IPS-NIHi11 (cell line): ENCODE data around the gene BANP.
"Not testable (repeated sequence)": the region's sequence is repeated elsewhere in the genome, so short reads cannot be mapped to it uniquely, and the experiment has no call there.

Experiments
- DNase-seq: peaks from one replicate; pipeline ENCODE4 v3.0.0; 2012; ENCODE audit warnings: mixed read lengths, low spot score

The BANP gene

DNA sequence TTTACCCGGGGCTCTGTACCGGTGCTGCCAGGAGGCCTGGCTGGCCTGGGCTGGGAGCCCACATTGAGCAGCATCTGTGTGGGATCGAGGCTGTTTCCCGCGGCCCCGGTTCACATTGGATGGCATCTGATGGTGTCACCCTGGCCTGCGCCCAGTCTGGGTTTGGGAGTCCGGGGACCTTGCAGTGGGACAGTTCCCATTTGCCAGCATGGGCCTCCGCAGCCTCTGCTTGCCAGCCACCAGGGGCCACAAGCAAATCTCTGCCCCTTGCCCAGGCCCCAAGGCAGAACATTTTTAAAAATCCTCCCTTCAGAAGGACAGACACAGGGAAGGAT, 64.5 kb downstream of the BANP start:
- no peak for DNase-seq

DNA sequence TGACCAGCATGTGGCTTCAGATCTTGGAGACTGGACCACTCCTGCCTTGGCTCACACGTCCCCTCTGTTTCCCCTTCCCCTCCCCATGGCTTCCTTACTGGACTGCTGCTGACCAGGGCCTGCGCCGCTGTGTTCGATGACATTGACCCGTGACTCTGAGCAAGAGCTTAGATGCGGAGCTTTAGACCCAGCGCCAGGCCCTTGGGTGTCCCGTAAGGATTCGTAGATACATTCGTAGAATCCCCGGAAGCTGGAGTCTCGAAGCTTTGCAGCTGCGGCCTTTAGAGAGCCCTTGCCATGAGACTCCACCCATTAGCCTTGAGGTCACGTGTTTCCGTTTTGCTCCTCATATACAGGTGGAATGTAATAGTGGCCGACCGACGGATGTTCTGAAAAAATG, 65.2 kb downstream of the BANP start:
- not testable (repeated sequence) for DNase-seq

DNA sequence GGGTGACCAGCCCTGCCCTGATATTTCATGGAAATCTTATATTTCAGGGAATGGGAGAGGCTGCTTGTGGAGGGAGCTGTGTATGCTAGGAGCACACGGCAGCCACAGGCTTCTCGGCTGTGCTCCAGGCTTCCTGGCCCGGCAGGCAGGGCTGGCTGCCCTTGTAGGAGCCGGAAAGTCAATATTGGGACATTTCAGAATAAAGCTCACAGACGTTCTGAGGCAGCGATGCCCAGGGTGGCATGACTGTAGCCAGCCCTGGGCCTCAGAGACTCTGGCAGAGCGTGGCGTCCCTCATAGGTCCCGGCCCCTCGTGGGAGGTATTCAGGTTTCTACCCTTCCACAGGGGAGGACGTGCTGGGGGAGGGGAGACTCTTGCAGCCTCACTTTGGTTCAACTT, 65.7 kb downstream of the BANP start:
- DNase-seq: no peak

DNA sequence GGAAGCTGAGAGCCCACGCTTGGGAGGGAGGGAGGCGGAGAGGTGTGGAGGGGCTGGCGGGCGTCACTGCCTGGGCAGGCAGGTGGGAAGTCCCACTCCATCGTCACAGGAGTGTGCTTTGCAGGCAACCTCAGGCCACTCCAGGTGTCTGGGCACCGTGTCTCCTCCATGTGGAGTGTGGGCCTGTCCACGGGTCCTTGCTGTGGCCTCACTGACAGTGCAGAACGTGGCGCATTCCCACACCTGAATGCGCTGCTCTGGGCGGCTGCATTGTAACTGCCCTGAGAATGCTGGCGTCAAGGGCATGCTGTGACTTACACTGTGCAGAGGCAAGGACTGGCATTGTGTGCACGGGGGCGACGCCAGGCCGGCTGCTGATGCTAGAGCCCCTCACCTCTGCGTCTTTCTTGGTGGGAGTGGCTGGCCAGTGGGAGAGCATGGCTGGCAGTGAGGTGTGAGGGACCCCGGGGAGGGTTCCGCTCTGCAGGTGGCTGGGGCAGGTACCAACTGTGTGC, 66.4 kb downstream of the BANP start:
- no peak for DNase-seq

DNA sequence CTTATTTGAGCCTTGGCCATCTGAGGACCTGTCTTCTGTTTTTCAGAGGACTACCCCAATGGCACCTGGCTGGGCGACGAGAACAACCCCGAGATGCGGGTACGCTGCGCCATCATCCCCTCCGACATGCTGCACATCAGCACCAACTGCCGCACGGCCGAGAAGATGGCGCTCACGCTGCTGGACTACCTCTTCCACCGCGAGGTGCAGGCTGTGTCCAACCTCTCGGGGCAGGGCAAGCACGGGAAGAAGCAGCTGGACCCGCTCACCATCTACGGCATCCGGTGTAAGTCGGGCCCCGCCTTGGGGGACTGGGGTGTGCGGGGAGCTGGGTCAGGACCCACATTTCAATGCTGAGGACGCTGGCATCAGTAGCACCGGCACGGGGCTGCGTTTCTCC, 67.1 kb downstream of the BANP start:
- DNase-seq: not testable (repeated sequence)

DNA sequence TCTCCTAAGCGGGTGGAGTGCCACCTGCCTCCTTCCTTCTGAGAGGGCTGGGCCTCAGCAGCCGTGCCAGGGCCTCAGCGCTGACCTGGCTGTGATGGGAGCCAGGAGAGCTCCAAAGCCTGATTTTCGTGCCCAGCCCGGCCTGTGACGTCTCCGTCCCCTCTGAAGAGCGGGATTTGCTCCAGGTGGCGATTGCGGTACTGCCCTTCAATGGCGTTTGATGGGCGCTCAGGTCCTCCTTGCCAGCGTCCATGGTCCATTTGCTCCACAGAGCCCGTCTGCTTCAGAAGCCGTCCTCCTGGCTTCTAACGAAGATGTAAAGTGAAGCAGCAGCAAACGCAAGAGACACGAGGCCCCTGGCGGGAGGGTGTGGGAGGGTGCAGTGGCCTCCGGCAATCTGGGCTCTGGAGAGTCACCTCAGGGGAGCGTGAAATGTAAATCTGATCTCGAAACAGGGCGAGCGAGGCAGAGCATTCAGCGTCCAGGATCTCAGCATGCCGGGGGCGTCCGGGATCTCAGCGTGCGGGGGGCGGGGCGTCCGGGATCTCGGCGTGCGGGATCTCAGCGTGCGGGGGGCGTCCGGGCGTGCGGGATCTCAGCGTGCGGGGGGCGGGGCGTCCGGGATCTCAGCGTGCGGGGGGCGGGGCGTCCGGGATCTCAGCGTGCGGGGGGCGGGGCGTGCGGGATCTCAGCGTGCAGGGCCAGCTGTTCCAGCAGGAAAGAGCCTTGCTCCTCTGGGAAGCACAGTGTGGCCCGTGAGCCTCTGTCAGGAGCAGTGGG, 68.0 kb downstream of the BANP start:
- DNase-seq: peak; percentile 68

DNA sequence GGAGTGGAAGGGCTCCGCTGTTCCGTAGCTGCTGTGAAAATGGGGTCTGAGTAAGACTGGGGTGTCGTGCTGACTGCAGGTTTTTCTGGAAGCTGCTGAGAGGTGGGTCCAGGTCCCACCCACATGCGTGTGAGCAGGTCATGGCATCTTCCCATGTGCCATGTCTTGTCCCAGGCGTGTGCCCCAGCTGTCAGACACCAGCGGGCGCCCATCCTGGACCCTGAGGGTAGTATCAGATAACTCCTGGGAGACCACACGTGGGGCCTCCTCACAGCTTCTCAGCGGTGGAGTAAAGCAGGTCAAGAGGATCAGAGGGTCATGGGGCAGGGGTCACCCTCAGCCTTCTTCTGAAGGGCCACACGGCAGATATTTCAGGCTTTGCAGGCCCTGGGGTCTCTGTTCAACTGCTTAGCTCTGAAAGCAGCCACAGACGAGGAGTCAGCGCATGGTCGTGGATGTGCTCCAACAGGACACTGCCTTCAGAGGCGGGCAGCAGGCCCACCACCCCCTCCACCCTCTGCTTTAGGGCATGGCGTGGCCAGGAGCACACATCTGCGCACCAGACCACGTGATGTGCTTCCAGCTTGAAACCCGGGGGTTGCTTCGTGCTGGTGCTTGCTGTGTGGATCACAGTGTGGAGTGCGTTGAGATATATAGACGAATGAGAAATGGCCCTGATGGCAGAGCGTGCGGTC, 68.7 kb downstream of the BANP start:
- no peak for DNase-seq

DNA sequence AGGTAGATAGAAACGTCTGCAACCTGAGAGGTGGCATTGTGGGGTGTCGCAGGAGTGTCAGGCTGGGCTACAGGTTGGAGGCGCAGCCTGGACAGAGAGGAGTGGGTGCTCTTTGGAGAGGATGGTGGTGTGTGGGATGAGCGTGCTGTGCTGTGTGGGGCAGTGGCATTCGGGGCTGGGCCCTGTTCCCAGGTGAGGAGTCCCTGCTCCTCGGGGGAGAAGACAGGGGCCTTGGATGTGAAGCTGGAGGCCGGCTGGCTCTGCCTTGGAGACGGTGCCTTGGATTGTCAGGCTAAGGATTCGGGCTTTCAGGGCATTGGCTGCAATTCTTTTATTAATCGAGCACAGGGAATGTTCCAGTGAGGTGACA, 69.3 kb downstream of the BANP start:
- no peak for DNase-seq

DNA sequence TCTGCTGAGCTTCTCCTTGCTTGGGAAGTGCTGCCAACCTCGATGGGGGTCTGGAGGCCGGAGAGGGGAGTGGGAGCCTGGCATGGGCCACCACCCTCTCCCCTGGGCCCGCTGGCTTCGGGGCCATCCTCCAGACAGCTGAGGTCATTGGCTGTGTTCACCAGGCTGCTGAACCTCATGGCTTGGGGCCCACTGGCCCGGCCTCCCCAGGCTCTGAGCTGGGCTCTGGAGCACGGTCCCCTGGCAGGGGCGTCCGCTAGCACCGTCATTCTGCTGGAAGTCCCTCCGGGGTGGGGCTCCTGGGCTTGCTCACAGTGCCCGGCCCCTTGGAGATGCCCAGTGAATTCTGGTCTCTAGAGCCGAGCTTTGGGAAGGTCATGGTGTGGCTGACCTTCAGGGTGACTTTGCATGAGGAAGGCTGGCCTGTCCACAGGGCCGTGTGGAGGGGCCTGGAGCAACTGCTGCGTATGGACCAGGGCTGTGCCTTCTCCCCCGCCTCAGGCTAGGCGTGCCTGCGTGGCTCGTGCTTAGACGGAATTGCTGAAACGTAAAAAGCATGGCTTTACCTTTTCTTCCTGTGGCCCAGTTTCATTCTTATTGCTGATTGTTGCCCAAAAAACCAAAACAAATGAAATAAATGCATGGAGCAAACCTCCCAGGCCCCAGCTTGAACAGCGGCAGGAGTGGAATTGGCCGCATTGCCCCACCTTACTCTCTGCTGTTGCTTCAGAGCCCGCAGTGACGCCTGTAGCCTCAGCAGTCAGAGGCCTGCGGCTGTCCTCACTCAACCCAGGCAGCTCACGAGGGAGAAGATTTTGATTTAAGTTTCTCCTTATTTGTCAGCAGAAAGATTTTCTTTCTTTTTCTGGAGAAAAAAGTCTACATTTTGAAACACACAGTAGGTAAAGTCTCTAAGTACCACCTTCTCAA, 70.1 kb downstream of the BANP start:
- not testable (repeated sequence) for DNase-seq

DNA sequence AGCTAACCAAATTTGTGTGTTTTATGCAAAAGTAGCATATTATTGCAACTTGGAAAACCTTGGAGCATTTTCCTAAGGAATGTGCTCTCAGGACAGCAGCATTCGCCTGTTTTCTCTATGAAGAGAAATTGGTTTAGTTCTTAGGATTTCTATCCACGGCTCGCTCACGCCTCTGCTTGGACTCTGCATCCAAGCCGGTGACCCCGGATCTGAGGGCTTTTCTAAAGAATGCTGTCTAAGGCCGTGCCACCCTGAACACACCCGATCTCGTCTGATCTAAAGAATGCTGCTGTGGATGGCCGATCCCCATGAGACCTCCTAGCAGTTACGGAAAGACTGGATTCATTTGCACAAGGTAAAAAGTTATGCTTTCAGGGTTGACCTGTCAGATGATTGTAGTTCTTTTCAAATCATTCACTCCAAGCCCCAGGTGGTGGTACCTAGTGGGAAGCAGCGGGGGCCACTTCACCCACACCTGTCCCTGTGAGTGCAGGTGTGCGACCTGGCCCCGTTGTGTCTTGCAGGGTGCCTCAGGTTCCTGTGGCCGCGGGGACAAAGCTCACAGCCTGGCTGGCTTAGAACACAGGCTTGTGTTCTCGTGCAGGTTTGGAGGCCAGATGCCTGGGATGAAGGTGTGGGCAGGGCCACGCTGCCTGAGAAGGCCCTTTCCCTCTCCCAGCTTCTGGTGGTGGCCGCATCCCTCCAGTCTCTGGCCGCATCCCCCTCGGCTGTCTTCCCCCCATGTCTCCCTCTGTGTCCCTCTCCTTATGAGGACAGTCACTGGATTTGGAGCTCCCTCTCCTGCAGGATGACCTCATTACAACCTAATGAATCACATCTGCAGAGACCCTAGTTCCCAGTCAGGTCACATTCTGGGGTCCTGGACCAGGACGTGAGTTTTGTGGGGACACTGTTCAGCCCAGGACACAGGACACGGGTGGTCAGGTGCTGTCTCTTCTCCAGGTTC, 71.1 kb downstream of the BANP start:
- DNase-seq: no peak

DNA sequence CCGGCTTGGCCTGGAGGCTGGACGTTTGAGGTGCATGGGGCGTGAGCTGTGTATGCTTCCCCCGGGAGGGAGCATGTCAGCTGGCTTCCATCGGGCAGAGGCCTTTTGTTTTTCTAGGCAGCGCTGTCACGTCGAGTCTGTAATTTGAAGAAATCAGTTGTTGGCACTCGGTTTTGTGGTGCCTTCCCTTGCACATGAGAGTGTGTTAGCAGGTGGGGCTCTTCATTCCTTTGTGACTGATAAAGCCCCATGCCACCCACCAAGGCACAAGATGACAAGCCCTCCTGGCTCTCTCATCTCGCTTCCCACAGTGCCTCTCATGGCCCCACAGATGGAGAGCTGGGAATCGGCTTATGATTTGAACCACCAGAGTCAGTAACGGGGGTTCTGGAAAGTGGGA, 72.1 kb downstream of the BANP start:
- no peak for DNase-seq

DNA sequence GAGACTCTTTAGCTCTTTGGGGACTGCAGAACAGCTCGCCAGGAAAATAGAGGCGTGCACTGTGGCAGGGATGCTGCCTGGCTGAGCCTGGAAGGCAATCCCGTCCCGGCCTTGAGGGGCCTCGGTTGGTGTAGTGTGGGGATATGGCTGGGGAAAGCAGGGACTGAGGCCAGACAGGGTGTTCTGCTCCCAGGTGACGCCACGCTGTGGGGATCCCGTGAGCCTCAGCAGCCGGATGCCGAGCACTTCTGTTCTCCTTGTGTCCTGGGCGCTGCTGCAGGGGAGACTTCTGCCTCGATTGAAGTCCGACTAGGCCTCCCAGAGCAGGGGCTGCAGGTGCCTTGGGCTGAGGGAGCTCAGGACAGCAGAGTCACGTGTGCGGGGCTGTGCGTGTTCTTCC, 72.6 kb downstream of the BANP start:
- DNase-seq: no peak

DNA sequence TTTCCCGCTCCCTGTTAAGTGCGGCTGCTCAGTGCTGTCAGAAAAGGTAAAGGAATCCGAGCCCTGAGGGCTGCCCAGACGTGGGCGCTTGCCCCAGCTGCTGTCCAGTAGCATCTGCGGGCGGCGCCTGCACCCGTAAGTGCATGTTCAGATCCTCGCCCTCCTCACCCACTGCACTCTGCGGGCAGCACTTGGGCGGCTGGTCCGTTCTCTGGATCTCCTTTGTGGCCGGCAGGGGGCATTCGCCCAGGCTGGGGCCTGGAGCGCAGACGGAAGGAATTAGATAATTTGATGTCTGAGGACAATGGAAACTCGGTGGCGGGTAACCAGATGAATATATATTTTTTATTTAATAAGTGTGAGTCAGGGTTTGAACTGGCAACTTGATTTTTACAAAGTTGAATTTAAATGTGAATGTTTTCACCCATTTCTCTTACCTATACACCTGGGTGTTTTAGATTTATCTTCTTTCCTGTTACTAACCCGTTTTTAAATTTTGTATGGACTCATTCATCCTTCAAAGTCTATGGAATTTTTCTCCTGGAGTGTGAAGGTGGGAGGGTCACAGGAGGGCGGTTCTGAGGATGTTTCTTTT, 73.4 kb downstream of the BANP start:
- peak; percentile 72 for DNase-seq

DNA sequence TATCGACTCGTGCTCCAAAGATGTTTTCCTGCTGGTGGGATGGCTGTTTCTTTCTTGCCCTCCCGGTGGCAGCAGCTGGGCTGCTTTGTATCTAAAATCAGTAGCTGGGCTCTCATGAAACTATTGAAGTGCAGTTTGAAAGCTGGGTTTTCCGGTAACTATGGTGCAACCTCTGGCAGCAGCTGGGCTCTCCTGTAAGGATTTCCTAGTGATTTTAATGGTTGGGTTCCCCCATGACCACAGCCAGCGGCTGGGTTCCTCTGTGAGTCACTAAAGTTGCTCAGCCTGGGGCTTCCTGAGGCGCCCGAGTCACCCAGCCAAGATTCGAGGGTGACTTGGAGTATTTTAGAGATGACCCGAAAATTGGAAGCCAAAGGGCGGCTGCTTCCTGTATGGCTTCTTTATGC, 73.9 kb downstream of the BANP start:
- not testable (repeated sequence) for DNase-seq

DNA sequence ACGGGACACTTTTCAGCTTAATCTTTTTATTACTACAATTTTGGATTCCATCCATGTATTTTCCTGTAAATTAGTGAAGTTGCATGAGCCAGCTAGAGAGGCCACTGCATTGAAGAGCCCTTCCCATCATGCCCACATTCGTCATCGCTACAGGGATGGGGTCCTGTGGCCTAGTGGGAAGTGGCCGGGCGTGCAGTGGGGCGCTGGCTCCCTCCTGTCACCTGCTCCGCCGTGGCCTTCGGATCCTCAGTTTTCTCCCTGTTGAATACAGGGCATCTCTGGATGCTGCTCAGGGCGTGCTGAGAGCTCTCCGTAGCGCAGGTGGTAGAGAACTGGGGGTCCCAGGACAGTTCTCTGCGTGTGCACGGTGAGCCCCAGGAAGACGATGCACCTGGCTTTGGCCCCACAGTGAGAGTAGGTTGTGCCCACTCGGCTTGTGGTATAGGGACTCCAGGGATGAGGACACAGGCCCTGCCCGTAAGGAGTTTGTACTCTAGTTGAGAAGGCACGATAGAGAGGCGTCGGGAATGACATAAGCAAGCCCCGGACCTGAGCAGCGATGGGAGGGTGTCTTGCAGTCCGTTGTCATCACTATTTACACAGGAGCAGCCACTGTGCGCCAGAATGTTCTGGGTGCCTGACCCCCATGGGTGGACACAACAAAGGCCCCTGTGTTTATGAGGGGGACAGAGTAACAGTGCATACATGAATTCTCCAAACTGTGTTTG, 74.8 kb downstream of the BANP start:
- DNase-seq: not testable (repeated sequence)

DNA sequence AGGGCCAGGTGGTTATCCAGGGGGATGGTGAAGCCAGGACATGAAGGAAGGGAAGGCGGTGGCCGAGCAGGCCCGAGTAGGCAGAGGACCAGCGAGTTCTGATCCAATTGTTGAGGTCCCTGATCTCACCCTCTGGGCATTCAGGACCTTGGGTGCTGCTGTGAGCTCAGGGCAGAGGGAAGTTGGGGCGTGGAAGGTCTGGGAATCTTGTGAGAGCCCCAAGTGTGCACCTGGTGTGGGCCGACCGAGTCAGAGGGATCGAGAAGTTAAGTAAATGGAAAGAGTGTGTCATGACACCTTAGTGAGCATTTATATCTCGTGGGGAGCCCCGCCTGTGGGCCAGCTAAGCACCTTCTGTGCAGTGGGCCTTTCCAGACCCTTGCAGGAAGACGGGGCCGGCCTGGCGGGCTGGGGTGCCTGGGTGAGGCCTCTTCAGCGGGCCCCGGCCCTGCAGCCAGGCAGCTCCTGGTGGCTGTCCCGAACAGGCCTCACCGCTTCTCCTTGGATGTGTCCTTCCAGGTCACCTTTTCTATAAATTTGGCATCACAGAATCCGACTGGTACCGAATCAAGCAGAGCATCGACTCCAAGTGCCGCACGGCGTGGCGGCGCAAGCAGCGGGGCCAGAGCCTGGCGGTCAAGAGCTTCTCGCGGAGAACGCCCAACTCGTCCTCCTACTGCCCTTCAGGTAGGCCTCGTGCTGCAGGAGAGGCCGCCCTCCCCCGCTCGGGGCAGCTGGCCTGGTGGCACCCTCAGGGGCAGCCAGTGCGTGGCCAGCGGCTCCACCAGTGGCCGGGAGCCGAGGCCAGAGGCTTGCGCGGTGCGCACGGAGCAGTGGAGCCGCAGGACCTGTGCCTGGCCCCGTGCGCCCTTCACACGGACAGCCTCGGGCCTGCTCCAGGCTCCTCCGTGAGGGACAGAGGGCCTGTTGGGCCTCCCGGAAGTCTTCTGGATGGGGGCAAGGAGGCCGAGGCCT, 76.0 kb downstream of the BANP start:
- no peak for DNase-seq

DNA sequence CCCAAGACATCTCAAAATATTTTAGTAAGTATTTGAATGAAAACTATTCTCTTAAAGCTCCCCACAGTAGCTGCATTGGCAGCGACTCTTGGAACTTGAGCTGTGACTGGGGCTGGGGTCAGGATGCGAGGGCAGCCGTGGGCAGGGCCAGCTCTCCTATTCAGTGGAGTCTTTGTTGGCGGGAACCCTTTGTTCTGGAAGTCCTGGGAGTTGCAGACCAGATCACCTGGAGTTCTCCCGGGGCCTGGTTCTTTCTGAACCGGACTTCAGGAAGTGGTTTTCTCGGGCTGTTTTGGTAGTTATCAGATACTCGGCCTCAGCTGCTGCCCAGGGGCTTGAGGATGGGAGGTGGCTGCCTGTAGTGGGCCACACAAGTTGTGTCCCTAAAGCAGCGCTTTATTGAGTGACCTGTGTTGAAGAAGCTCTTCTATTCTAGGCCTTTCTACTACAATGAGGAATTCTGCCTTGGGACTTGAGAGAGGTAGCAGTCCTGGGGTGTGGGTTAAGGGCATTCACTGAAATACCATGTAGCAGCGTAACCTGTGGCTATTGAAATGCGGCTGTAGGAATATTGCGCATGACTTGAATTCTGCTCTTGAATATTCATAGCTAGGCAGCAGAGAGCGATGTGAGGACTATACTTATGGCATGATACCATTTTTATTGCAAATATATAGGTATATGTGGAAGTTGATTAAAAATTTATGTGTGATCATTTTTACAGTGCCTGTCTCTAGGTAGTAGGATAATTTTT, 77.1 kb downstream of the BANP start:
- not testable (repeated sequence) for DNase-seq

DNA sequence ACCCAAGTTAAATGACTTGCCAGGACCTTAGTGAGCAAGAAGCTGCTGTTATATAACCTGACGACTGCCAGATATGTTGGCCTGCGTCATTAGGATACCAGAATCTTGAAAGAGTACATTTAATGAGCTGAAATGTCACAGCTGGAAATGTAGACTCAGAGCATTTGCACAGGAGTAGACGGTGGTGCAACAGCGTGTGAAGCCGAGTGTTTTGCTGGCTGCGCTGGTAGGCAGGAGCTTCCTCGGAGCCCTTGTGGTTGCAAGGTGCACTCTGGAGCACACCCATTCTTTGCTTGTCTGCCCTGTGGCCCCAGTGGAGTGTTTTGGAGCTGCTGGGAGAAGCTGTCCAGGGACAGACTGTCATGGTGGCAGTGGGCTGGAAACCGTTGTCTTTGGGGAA, 79.3 kb downstream of the BANP start:
- no peak for DNase-seq
